Measurements from ENCODE around the gene RPL26. TPM values are rescaled to one million over a fixed set of nuclear protein-coding genes. Genes with fewer than 3 reads are reported as not detected.

Gene RPL26
- total RNA-seq, 1 donor from 2014 or later = 1,699 TPM

DNA sequence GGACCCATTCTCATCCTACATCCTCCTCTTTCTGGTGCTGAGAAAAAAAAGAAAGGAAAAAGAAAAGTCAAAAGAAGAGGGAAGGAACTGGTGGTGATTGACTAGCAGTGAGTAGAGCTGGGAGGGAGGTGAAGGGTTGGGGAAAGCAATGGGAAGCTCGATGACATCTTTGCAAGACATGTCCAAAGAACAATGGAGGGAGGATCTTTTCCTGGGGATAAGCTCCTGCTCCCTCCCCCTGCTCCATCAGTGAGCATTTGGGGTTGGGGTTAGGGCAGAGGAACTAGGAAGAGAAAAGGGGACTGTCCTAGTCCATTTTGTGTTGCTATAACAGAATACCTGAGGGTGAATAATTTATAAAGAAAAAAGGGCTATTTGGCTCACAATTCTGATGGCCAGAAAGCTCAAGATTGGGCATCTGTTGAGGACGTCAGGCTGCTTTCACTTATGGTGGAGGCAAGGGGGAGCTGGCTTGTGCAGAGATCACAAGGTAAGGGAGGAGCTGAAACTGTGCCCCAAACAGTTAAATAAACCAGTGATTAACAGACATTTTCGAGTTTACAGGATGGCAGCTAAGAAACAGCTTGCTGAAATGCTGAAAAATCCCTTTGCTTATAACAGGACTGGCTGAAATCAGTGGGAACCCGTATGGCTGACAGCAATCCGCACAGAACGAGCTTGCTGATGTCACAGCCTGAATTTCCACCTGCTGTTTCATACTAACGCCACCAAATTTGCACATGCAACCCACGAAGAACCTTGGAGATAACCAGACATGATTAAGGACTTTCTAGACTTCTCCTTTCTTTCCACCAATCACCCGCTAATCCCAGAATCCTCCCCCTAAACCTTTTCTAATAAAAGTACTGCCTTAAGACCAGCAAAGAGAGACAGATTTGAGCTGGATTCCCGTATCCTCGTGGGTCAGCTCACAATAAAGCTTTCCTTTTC, 44.9 kb downstream of the RPL26 start:
- peaks cover 18% of the 10 kb centered on the region for H3K27me3 Mint-ChIP-seq
- TF ChIP-seq, protein P1, sequence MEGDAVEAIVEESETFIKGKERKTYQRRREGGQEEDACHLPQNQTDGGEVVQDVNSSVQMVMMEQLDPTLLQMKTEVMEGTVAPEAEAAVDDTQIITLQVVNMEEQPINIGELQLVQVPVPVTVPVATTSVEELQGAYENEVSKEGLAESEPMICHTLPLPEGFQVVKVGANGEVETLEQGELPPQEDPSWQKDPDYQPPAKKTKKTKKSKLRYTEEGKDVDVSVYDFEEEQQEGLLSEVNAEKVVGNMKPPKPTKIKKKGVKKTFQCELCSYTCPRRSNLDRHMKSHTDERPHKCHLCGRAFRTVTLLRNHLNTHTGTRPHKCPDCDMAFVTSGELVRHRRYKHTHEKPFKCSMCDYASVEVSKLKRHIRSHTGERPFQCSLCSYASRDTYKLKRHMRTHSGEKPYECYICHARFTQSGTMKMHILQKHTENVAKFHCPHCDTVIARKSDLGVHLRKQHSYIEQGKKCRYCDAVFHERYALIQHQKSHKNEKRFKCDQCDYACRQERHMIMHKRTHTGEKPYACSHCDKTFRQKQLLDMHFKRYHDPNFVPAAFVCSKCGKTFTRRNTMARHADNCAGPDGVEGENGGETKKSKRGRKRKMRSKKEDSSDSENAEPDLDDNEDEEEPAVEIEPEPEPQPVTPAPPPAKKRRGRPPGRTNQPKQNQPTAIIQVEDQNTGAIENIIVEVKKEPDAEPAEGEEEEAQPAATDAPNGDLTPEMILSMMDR (IDR thresholded peaks at IDR 0.05; ENCODE audit: unreplicated experiment) = no peak
- no peaks in the 10 kb centered on the region for H3K9me3 Mint-ChIP-seq (ENCODE audit: low read depth)
- H3K4me3 Mint-ChIP-seq (ENCODE audit: low read depth) = no peak overlapping the region
- H3K4me1 Mint-ChIP-seq (ENCODE audit: low read depth) = peaks cover 4% of the 10 kb centered on the region
- H3K27ac Mint-ChIP-seq = no peak overlapping the region
- no peak for DNase-seq (ENCODE audit: low spot score, unreplicated experiment)
- H3K36me3 Mint-ChIP-seq (ENCODE audit: insufficient read depth) = no peaks in the 10 kb centered on the region

DNA sequence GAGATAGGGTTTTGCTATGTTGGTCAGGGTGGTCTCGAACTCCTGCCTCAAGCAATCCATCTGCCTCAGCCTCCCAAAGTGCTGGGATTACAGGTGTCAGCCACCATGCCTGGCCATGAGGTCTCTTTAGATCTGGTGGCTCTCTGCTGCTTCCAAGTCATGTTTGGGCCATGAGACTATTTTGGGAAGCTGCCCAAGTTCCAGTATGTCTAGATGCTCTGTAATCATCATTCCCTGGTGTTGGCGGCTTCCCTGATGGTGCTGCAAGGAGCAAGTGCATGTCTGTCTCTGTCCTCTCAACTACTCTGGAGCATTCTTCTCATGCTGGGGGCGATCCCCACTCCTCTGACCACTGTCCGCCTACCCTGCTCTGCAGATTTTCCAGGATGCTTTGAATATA, 49.7 kb downstream of the RPL26 start:
- H3K9me3 Mint-ChIP-seq (ENCODE audit: low read depth) = no peaks in the 10 kb centered on the region
- TF ChIP-seq, protein P1 (IDR thresholded peaks at IDR 0.05; ENCODE audit: unreplicated experiment) = no peak
- no peak overlapping the region for H3K4me3 Mint-ChIP-seq (ENCODE audit: low read depth)
- H3K27ac Mint-ChIP-seq = no peak overlapping the region
- no peak for DNase-seq (ENCODE audit: low spot score, unreplicated experiment)
- no peaks in the 10 kb centered on the region for H3K36me3 Mint-ChIP-seq (ENCODE audit: insufficient read depth)
- peaks cover 7% of the 10 kb centered on the region for H3K27me3 Mint-ChIP-seq
- peaks cover 2% of the 10 kb centered on the region for H3K4me1 Mint-ChIP-seq (ENCODE audit: low read depth)

DNA sequence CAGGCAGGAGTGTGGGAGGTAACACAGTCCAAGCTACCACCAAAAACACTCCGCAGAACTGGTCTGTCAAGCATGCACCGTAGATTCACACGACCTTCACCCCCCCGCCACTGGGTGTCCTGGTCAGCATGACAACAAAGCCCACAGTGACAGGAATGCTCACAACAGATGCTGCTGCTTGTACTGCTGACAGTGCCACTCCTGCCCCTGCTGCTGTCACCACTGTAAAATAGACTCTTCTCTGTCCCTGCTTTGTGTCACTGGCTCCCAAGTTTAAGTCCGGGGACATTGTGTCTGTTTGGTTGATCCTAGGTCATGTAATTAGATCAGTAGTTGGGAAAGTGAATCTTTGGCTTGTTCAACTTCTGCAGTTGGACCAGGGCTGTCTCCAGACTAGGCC, 50.3 kb downstream of the RPL26 start:
- no peak for DNase-seq (ENCODE audit: low spot score, unreplicated experiment)
- Mint-ChIP-seq H3K27me3 (peaks cover 4% of the 10 kb centered on the region), H3K4me3 (ENCODE audit: low read depth) (no peak overlapping the region), H3K36me3 (ENCODE audit: insufficient read depth) (no peaks in the 10 kb centered on the region), H3K4me1 (ENCODE audit: low read depth) (peaks cover 2% of the 10 kb centered on the region), H3K27ac (no peak overlapping the region), H3K9me3 (ENCODE audit: low read depth) (no peaks in the 10 kb centered on the region)
- TF ChIP-seq, protein P1 (IDR thresholded peaks at IDR 0.05; ENCODE audit: unreplicated experiment) = no peak

DNA sequence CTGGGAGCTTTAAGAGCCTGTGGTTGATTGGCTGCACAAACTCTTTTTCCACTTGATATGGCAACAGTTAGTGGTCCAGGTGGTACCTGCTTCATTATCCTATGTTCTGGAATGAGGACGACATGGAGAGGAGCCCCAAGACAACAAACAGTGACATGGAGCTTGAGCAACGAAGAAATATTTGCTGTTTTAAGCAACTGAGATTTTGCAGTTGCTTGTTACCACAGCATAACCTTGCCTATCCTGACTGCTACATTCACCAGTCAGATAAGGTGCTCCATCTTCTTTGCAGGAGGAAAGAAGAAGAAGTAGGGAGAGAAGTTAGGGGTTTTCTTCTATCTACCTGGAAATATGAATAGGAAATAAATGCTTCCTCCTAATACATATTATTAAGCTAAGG, 50.9 kb downstream of the RPL26 start:
- Mint-ChIP-seq H3K9me3 (ENCODE audit: low read depth) (no peaks in the 10 kb centered on the region), H3K36me3 (ENCODE audit: insufficient read depth) (no peaks in the 10 kb centered on the region), H3K4me1 (ENCODE audit: low read depth) (peaks cover 2% of the 10 kb centered on the region), H3K27me3 (peaks cover 3% of the 10 kb centered on the region), H3K27ac (no peak overlapping the region), H3K4me3 (ENCODE audit: low read depth) (no peak overlapping the region)
- TF ChIP-seq, protein P1 (IDR thresholded peaks at IDR 0.05; ENCODE audit: unreplicated experiment) = no peak
- no peak for DNase-seq (ENCODE audit: low spot score, unreplicated experiment)

Other genes starting within 250 kb of the RPL26 start
- 37.2 and 40.8 TPM in 2 replicates for gene PER1, start 230.8 kb downstream of the RPL26 start, total RNA-seq
- gene VAMP2, start 220.2 kb downstream of the RPL26 start, total RNA-seq = 46.4 and 48.1 TPM in 2 replicates
- gene TMEM107, start 206.8 kb downstream of the RPL26 start, total RNA-seq = 24.6 and 28.1 TPM in 2 replicates
- gene BORCS6, start 193.0 kb downstream of the RPL26 start, total RNA-seq = 5.2 and 5.3 TPM in 2 replicates
- gene AURKB, start 172.6 kb downstream of the RPL26 start, total RNA-seq = 52.7 and 54.9 TPM in 2 replicates
- 86.5 and 97.0 TPM in 2 replicates for gene CTC1, start 135.1 kb downstream of the RPL26 start, total RNA-seq
- 110 and 112 TPM in 2 replicates for gene PFAS, start 133.9 kb downstream of the RPL26 start, total RNA-seq
- gene RANGRF, start 94.5 kb downstream of the RPL26 start, total RNA-seq = 31.2 and 33.6 TPM in 2 replicates
- gene SLC25A35, start 87.8 kb downstream of the RPL26 start, total RNA-seq = 4.2 TPM in 2 replicates
- gene ARHGEF15, start 73.0 kb downstream of the RPL26 start, total RNA-seq = 0.22 and 0.27 TPM in 2 replicates
- not detected in 2 replicates for gene ODF4, start 43.4 kb downstream of the RPL26 start, total RNA-seq
- not detected in 2 replicates for gene RNF222, start 14.6 kb upstream of the RPL26 start, total RNA-seq
- 30.5 and 40.5 TPM in 2 replicates for gene NDEL1, start 52.7 kb upstream of the RPL26 start, total RNA-seq
- gene MYH10, start 247.5 kb upstream of the RPL26 start, total RNA-seq = 244 and 257 TPM in 2 replicates

All from progenitor cell of endocrine pancreas (in vitro differentiated cells).